Activated T-cell treated with anti-CD3 and anti-CD28 coated beads, Interleukin-2, amount 50 U/mL, for 72 hours (primary cell): Measurements from ENCODE around the gene CTNNA1. TPM values are rescaled to one million over a fixed set of nuclear protein-coding genes. Genes with fewer than 3 reads are reported as not detected.
"Not testable (repeated sequence)": the region's sequence is repeated elsewhere in the genome, so short reads cannot be mapped to it uniquely, and the experiment has no call there.

Experiments
- ATAC-seq, 2 donors: fragments of 150-1000 bp; cut with Tn5 transposase; replicated peaks in 1 of 2; 2 replicates each; pipeline ENCODE4 v1.10.0; 2021; ENCODE audit warnings: moderate library complexity in 2 of 2, mild to moderate bottlenecking in 1 of 2
- DNase-seq, 2 donors: peaks; one replicate each; pipeline ENCODE4 v3.0.0; 2021 to 2022; ENCODE audit warnings: mixed read lengths in 1 of 2
- H3K27ac Mint-ChIP-seq: one replicate; pipeline ENCODE4 v1.8.0; 2022; ENCODE audit warnings: mild to moderate bottlenecking, moderate library complexity, mixed read lengths
- H3K27me3 Mint-ChIP-seq: one replicate; pipeline ENCODE4 v1.8.0; 2022; ENCODE audit warnings: low read depth, mixed read lengths
- H3K36me3 Mint-ChIP-seq, 2 donors: one replicate each; pipeline ENCODE4 v1.8.0; 2022; ENCODE audit warnings: mixed read lengths in 2 of 2, mild to moderate bottlenecking in 1 of 2; ENCODE audit not compliant: insufficient read depth in 2 of 2
- H3K4me1 Mint-ChIP-seq: one replicate; pipeline ENCODE4 v1.8.0; 2022; ENCODE audit warnings: low read depth, mixed read lengths
- H3K4me3 Mint-ChIP-seq, 2 donors: one replicate each; pipeline ENCODE4 v1.8.0; 2022; ENCODE audit warnings: mild to moderate bottlenecking in 2 of 2, mixed read lengths in 2 of 2, moderate library complexity in 2 of 2
- H3K9me3 Mint-ChIP-seq, 2 donors: one replicate each; pipeline ENCODE4 v1.8.0; 2022; ENCODE audit warnings: mixed read lengths in 2 of 2
- total RNA-seq, 2 donors: library from RNA; stranded (reverse); gene quantifications; one replicate each; pipeline ENCODE4 v1.2.3, GENCODE V29; 2022

CTNNA1 gene
- total RNA-seq, 2 donors from 2014 or later = 62.3 to 73.0 TPM

DNA sequence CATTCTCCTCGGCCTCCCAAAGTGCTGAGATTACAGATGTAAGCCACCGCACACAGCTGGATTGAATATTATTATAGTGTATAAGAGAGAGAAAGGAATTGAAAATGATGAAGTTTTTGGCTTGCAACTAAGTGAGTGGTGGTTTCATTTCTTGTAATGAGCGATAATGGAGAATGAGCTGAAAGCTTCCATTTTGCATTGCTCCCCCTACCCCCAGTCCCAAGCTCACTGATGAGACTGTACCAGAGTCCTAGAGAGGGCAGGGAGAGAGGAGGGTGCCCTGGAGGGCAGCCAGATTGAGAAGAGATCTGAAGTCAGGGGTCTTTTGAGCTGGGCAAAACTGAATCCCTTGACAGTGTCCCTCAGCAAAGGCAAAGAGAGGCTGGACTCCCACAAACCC is 38.5 kb upstream of the CTNNA1 start:
- Mint-ChIP-seq H3K27me3 (peaks cover 40% of the 10 kb centered on the region), H3K27ac (no peak overlapping the region), H3K4me3 (no peak overlapping the region), H3K9me3 (no peaks in the 10 kb centered on the region), H3K36me3 (no peaks in the 10 kb centered on the region), H3K4me1 (peaks cover 9% of the 10 kb centered on the region)
- ATAC-seq (no peak), DNase-seq (no peak)

DNA sequence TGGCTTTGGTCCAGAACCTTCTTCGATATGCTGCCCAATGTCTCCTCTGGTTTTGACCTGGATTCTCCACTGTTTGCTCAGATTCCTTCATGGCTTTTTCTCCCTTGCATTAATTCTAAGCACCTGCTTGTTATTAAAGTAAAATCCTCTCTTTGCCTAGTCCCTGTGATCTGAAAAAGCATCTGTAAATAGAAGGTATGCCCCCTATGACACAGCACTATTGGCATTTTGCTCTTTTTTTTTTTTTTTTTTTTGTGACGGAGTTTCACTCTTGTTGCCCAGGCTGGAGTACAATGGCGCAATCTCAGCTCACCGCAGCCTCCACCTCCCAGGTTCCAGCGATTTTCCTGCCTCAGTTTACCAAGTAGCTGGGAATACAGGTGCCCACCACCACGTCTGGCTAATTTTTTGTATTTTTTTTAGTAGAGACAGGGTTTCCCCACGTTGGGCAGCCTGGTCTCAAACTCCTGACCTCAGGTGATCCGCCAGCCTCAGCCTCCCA is 37.2 kb upstream of the CTNNA1 start:
- H3K36me3 Mint-ChIP-seq, H3K4me1 Mint-ChIP-seq, ATAC-seq, H3K4me3 Mint-ChIP-seq, DNase-seq, H3K27ac Mint-ChIP-seq, H3K9me3 Mint-ChIP-seq: not testable (repeated sequence)
- peaks cover 33% of the 10 kb centered on the region for H3K27me3 Mint-ChIP-seq

DNA sequence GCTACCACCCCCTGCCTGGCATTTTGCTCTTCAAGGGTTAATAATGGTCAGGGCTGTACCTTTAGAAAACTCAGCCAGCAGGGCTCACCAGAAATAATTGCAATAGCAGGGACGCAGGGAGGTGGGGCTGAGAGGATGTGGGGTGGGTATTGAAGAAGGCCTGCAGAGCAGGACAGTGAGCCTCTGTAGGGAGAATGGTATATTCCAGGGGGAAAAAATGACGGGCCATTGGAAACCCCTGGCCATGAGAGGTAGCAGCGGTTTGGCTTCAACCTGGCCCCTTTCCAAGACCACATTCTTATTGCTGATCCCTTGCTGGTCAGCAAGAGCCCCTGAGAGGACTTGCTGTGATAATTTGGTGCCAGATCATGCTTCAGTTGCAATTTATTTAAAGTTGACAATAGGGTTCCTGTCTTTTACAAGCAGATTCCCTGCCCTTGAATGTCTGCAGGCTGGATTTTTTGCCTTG is 36.7 kb upstream of the CTNNA1 start:
- DNase-seq (no peak), ATAC-seq (no peak)
- Mint-ChIP-seq H3K4me1 (peaks cover 9% of the 10 kb centered on the region), H3K9me3 (no peaks in the 10 kb centered on the region), H3K36me3 (no peaks in the 10 kb centered on the region), H3K27ac (no peak overlapping the region), H3K27me3 (peaks cover 33% of the 10 kb centered on the region), H3K4me3 (no peak overlapping the region)

DNA sequence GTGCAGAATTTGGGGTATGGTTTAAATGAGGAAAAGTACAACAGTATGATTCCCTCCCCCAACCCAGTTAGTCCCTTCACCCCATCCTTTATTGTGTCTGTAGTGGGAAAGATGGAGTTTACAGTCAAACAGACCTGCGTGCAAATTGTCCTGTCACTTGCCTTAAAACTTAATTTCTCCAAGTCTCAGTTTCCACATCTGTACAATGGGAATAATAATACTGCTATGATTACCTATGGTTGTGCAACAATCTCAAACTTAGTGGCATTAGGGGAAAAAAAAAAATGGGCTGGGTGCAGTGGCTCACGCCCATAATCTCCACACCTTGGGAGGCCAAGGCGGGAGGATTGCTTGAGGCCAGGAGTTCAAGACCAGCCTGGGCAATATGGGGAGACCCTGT is 35.8 kb upstream of the CTNNA1 start:
- no peak overlapping the region for H3K4me3 Mint-ChIP-seq
- H3K27ac Mint-ChIP-seq = no peak overlapping the region
- no peaks in the 10 kb centered on the region for H3K36me3 Mint-ChIP-seq
- no peaks in the 10 kb centered on the region for H3K9me3 Mint-ChIP-seq
- H3K27me3 Mint-ChIP-seq = peaks cover 34% of the 10 kb centered on the region
- ATAC-seq = no peak
- H3K4me1 Mint-ChIP-seq = peaks cover 9% of the 10 kb centered on the region
- no peak for DNase-seq

DNA sequence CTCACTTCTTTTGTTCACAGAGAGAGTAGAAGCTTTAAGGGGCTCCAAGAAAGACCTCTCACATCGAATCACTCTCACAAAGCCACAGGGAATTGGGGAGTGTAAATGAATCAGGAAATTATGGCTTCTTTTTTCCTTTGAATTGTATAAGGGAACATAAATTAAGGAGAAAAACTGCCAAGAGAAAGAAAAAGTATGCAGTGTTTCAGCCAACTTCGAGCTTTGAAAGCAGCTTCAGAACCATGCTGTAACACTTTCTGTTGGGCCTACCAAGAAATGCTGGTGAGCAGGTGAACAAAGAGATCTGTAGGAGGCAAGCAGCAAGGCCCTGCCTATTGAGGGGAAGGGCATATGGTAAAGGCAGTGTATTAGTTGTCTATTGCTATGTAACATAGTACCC is 33.4 kb upstream of the CTNNA1 start:
- DNase-seq (no peak), ATAC-seq (no peak)
- Mint-ChIP-seq H3K4me3 (no peak overlapping the region), H3K4me1 (no peaks in the 10 kb centered on the region), H3K27me3 (peaks cover 38% of the 10 kb centered on the region), H3K27ac (no peak overlapping the region), H3K9me3 (no peaks in the 10 kb centered on the region), H3K36me3 (no peaks in the 10 kb centered on the region)

DNA sequence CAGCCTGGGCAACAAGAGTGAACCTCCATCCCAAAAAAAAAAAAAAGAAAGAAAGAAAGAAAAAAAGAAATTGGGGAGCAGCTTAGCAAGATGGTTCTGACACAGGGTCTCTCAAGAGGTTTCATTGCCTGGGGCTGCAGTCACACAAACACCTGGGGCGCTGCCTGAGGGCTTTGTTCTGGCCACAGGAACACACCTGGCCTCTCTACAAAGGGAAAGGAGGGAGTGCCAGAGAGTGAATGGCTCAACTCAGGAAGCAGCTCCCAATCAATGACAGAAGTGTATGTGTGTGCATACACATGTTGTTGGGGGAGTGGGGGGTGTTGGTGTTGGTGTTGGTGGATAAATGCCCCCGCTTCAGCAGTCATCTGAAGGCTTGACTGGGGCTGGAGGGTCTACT is 32.4 kb upstream of the CTNNA1 start:
- Mint-ChIP-seq H3K4me1 (peaks cover 5% of the 10 kb centered on the region), H3K27me3 (peaks cover 32% of the 10 kb centered on the region), H3K9me3 (no peaks in the 10 kb centered on the region), H3K36me3 (no peaks in the 10 kb centered on the region), H3K27ac (no peak overlapping the region), H3K4me3 (no peak overlapping the region)
- DNase-seq (no peak), ATAC-seq (no peak)

DNA sequence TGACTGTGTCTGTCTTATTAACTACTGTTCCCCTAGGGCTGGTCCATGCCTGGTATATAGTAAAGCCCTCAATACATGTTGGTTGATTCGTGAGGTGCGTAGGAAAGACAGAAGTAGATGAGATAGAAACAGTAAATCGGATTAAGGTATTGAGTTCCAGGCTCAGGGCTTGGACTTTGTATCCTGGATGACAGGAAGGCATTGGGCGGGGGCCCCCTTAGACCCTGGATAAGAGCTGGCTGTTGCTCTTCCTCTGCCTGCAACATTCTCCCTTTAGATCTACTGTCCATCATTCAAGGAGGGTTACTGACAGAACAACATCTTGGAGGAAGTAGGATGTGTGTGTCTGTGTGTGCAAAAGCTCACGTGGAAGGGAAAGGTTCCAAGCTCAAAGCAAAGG is 31.2 kb upstream of the CTNNA1 start:
- peaks cover 17% of the 10 kb centered on the region for H3K4me1 Mint-ChIP-seq
- ATAC-seq (no peak), DNase-seq (no peak)
- H3K9me3 Mint-ChIP-seq = no peaks in the 10 kb centered on the region
- H3K36me3 Mint-ChIP-seq = no peaks in the 10 kb centered on the region
- no peak overlapping the region for H3K27ac Mint-ChIP-seq
- H3K27me3 Mint-ChIP-seq = peaks cover 34% of the 10 kb centered on the region
- no peak overlapping the region for H3K4me3 Mint-ChIP-seq

DNA sequence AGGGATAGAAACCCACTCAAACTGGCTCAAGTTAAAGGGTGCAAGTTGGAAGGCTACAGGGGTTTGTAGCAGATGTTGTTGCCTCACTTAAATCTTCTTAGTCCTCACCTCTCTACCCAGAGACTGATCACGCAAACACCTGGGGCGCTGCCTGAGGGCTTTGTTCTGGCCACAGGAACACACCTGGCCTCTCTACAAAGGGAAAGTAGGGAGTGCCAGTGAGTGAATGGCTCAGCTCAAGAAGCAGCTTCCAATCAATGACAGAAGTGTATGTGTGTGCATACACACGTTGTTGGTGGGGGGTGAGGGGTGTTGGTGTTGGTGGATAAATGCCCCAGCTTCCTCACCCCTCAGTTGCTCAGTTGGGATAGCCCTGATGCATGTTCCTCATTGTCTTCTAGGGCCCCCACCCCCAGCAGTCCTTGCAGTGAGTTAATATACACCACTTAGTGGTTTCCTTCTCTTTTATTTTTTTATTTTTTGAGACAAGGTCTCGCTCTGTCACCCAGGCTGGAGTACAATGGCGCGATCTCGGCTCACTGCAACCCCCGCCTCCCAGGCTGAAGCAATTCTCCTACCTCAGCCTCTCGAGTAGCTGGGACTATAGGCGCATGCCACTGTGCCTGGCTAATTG is 30.6 kb upstream of the CTNNA1 start:
- H3K36me3 Mint-ChIP-seq = no peaks in the 10 kb centered on the region
- no peak overlapping the region for H3K27ac Mint-ChIP-seq
- DNase-seq (no peak), ATAC-seq (no peak)
- H3K4me1 Mint-ChIP-seq = peaks cover 24% of the 10 kb centered on the region
- peaks cover 41% of the 10 kb centered on the region for H3K27me3 Mint-ChIP-seq
- no peaks in the 10 kb centered on the region for H3K9me3 Mint-ChIP-seq
- no peak overlapping the region for H3K4me3 Mint-ChIP-seq

DNA sequence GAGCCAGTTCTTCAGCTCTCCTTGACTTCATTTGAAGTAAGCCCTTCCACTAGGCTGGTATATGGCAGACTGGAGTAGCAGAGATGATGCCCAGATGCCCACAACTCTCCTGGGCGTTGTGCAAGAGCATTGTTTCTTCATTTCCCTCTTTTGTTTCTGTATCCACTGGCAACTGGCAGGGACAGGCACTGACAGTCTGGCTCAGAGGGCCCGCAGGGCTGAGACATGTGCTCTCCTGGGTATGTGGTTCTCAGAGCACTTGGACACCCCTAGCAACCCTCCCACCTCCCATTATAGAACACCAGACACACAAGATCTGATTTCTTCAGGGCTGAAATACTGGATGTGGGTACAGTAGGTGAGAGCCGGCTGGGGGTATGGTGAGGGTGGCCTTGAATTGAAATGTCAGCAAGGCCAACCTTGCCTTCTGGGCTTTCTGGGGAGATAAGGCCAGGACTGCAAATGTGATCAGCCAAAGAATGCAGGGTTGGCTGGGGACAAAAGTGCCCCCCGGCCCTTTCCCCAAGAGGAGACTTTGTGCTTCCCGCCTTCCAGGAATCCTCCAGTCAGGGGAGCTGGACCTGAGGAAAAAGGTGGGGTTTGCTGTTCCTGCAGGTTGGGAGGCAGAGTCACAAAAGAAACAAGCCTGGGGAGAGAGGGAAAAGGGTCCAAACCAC is 28.6 kb upstream of the CTNNA1 start:
- H3K27ac Mint-ChIP-seq = no peak overlapping the region
- no peak overlapping the region for H3K4me3 Mint-ChIP-seq
- no peak for DNase-seq
- H3K36me3 Mint-ChIP-seq = no peaks in the 10 kb centered on the region
- no peaks in the 10 kb centered on the region for H3K9me3 Mint-ChIP-seq
- H3K4me1 Mint-ChIP-seq = peaks cover 24% of the 10 kb centered on the region
- no peak for ATAC-seq
- H3K27me3 Mint-ChIP-seq = peaks cover 47% of the 10 kb centered on the region

DNA sequence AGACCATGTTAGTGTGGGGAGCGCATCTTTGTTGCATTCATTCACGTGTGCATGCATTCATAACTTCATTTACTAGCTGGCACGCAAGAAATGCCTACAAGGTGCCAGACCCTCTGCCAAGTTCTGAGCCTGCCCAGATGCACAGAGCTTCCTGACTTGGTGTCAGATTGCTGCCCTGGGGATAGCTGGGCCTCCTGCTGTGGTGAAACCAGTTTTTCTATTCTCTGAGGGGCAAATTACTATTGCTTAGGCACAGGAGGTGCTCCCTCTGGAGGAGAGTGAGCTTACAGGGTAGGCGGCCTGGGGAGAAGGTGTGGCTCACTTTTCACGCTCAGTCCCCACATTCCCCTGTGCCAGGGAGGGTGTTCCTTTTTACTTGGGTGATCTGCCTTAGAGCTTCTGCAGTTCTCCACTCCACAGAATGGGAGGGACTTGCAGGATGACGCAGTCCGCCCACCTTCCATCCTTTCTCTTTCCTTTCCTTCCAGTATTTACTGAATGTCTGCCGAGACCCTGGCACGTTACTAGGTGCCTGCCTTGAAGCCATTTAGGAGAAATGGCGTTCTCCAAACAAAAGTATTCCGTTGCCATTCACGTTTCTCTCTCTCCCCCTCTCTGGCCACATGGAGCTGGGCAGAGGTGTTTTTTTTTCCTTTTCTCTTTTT is 27.9 kb upstream of the CTNNA1 start:
- Mint-ChIP-seq H3K9me3 (no peaks in the 10 kb centered on the region), H3K27me3 (peaks cover 47% of the 10 kb centered on the region), H3K27ac (no peak overlapping the region), H3K4me1 (peaks cover 24% of the 10 kb centered on the region), H3K4me3 (no peak overlapping the region), H3K36me3 (no peaks in the 10 kb centered on the region)
- DNase-seq (no peak), ATAC-seq (no peak)

DNA sequence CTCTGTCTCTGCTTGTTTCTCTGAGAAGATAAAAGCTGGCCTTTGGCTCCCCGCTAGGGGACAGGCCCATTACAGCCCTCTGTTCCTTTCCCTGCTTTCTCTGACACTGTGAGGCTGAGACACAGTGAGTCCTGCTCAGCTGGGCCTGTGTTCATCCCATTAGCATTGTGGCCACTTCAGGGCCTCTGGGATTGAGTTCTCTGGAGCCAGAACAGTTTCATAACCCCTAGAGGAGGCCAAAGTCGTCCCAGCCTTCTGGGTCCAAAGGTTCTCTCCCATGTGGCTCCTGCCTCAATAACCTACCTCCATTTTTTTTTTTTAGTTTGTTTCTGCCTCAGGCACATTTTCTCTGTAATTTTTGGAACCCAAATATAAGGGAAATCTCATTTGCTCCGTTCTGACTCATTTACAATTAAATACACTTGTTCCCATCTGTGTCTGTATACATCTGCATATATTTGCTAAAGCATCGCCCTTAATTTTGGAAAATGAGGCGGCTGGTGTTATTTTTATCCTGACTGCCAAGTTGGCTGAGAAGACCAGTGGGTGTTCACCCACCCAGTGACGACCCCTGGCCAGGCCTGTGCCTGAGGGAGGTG is 27.3 kb upstream of the CTNNA1 start:
- Mint-ChIP-seq H3K27me3 (peaks cover 47% of the 10 kb centered on the region), H3K4me3 (no peak overlapping the region), H3K9me3 (no peaks in the 10 kb centered on the region), H3K36me3 (no peaks in the 10 kb centered on the region), H3K27ac (no peak overlapping the region), H3K4me1 (peaks cover 24% of the 10 kb centered on the region)
- DNase-seq (no peak), ATAC-seq (no peak)

DNA sequence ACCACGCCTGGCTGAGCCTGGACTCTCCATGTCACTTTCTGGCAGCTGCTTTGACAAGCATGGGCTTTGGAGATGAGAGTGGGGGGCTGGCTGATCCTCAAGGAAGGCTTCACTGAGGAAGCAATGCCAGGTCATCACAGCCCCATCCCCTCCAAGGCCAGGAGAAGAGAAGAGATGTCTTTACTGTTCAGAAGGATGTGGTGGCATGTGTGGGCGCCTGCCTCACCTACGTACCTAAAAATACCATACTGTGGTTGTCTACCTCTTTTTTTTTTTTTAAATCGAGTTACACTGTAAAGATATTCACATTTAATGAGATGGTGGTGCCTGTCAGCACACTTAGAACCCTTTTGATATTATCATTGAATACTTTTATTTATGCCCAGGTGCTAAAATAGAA is 26.4 kb upstream of the CTNNA1 start:
- Mint-ChIP-seq H3K27ac (no peak overlapping the region), H3K4me3 (no peak overlapping the region)

DNA sequence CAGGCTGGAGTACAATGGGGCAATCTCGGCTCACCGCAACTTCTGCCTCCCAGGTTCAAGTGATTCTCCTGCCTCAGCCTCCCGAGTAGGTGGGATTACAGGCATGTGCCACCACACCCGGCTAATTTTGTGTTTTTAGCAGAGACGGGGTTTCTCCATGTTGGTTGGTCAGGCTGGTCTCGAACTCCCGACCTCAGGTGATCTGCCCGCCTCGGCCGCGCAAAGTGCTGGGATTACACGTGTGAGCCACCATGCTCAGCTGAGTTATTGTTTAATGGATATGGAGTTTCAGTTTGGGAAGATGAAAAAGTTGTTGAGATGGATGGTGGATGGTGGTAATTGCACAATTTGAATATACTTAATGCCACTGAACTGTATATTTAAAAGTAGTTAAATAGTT is 22.7 kb upstream of the CTNNA1 start:
- H3K27me3 Mint-ChIP-seq = peaks cover 45% of the 10 kb centered on the region
- H3K36me3 Mint-ChIP-seq, H3K4me3 Mint-ChIP-seq, DNase-seq, H3K27ac Mint-ChIP-seq, H3K9me3 Mint-ChIP-seq, ATAC-seq: not testable (repeated sequence)
- peaks cover 22% of the 10 kb centered on the region for H3K4me1 Mint-ChIP-seq

More for the DNA sequence above, 26.4 kb upstream of the CTNNA1 start:
- peaks cover 43% of the 10 kb centered on the region for H3K27me3 Mint-ChIP-seq
- peak; percentile 44 to 62 for ATAC-seq
- H3K4me1 Mint-ChIP-seq = peaks cover 24% of the 10 kb centered on the region
- no peaks in the 10 kb centered on the region for H3K36me3 Mint-ChIP-seq
- peak in 1 of 2 donors; percentile 21 for DNase-seq
- H3K9me3 Mint-ChIP-seq = no peaks in the 10 kb centered on the region
